NCI-H2171 (cell line): ENCODE results near the gene CCDC47.
"Not testable (repeated sequence)": the region's sequence is repeated elsewhere in the genome, so short reads cannot be mapped to it uniquely, and the experiment has no call there.

Experiments used
- DNase-seq: peaks from one replicate; lab custom pipeline; 2025; lab: John Stamatoyannopoulos, UW

The CCDC47 gene

GRCh38 chr17:63722403-63722802, 51.0 kb downstream of the CCDC47 start:
- DNase-seq: no peak

- not testable (repeated sequence) for DNase-seq
These were observed 53.2 kb downstream of the CCDC47 start for GRCh38 chr17:63720194-63720593.

GRCh38 chr17:63718988-63719387, 54.4 kb downstream of the CCDC47 start:
- DNase-seq: no peak

GRCh38 chr17:63716426-63716825, 57.0 kb downstream of the CCDC47 start:
- no peak for DNase-seq

- no peak for DNase-seq
These were observed 58.7 kb downstream of the CCDC47 start for GRCh38 chr17:63714550-63715277.

- no peak for DNase-seq
These were observed 64.3 kb downstream of the CCDC47 start for GRCh38 chr17:63709110-63709509.

GRCh38 chr17:63707151-63707550, 66.2 kb downstream of the CCDC47 start:
- no peak for DNase-seq

- DNase-seq: no peak
These were observed 66.9 kb downstream of the CCDC47 start for GRCh38 chr17:63706336-63707082.

GRCh38 chr17:63705657-63706056, 67.7 kb downstream of the CCDC47 start:
- DNase-seq: no peak

GRCh38 chr17:63704836-63705235, 68.6 kb downstream of the CCDC47 start:
- DNase-seq: no peak

- DNase-seq: no peak
These were observed 69.2 kb downstream of the CCDC47 start for GRCh38 chr17:63704259-63704576.

- DNase-seq: no peak
These were observed 69.7 kb downstream of the CCDC47 start for GRCh38 chr17:63703556-63704258.

GRCh38 chr17:63703029-63703428, 70.4 kb downstream of the CCDC47 start:
- DNase-seq: no peak

GRCh38 chr17:63702721-63703015, 70.7 kb downstream of the CCDC47 start:
- no peak for DNase-seq

GRCh38 chr17:63701868-63702720, 71.3 kb downstream of the CCDC47 start:
- no peak for DNase-seq

- DNase-seq: no peak
These were observed 72.0 kb downstream of the CCDC47 start for GRCh38 chr17:63701456-63701820.

- peak; percentile 49 for DNase-seq
These were observed 72.6 kb downstream of the CCDC47 start for GRCh38 chr17:63700528-63701455.

GRCh38 chr17:63699638-63700527, 73.5 kb downstream of the CCDC47 start, which contains the start of gene LIMD2:
Gene LIMD2, minus strand, starts transcription at chr17:63700125. Its CDS starts 827 bp downstream, at chr17:63699298.
- peak; percentile 75 for DNase-seq

- DNase-seq: no peak
These were observed 74.3 kb downstream of the CCDC47 start for GRCh38 chr17:63698886-63699637.
